Activated naive CD8-positive, alpha-beta T cell treated with anti-CD3 and anti-CD28 coated beads, Interleukin-2, amount 10 ng/mL, durations not matched to agents 7 days and 5 days (primary cell): ENCODE results near the gene TNF. TPM values are rescaled to one million over a fixed set of nuclear protein-coding genes. Genes with fewer than 3 reads are reported as not detected.
"Not testable (repeated sequence)": the region's sequence is repeated elsewhere in the genome, so short reads cannot be mapped to it uniquely, and the experiment has no call there.

Experiments
- ATAC-seq: fragments of 150-1000 bp; cut with Tn5 transposase; one replicate; pipeline ENCODE4 v1.10.0; 2021; ENCODE audit warnings: low read depth, moderate library complexity
- POLR2A ChIA-PET: fragments of 350-600 bp; sonication (Branson Sonifier 250); formaldehyde crosslinking; loops from one replicate; lab custom pipeline; 2021; ENCODE audit warnings: antibody characterized with exemption; lab: Charles Lee
- DNase-seq: peaks from one replicate; pipeline ENCODE4 v3.0.0; 2021
- H3K27ac Mint-ChIP-seq: one replicate; pipeline ENCODE4 v1.8.0; 2022; ENCODE audit warnings: mild to moderate bottlenecking, mixed read lengths
- H3K27me3 Mint-ChIP-seq: one replicate; pipeline ENCODE4 v1.8.0; 2022; ENCODE audit warnings: mild to moderate bottlenecking, moderate library complexity, mixed read lengths
- H3K36me3 Mint-ChIP-seq: one replicate; pipeline ENCODE4 v1.8.0; 2021; ENCODE audit warnings: mild to moderate bottlenecking, mixed read lengths
- H3K4me1 Mint-ChIP-seq: one replicate; pipeline ENCODE4 v1.8.0; 2021; ENCODE audit warnings: mixed read lengths
- H3K4me3 Mint-ChIP-seq: one replicate; pipeline ENCODE4 v1.8.0; 2022; ENCODE audit warnings: mild to moderate bottlenecking, moderate library complexity, mixed read lengths
- H3K9me3 Mint-ChIP-seq: one replicate; pipeline ENCODE4 v1.8.0; 2021; ENCODE audit warnings: mixed read lengths
- total RNA-seq, 2 experiments: library from RNA; stranded (reverse); gene quantifications; one replicate each; pipeline ENCODE4 v1.2.3, GENCODE V29; 2021

Gene TNF
- total RNA-seq, 2 experiments from 2014 or later, result 18.5 to 18.6 TPM

GRCh38 chr6:31588871-31589650 is 13.7 kb downstream of the TNF start:
- peaks cover 77% of the 10 kb centered on the region for H3K4me1 Mint-ChIP-seq
- POLR2A ChIA-PET, result interaction anchor here (1.1 to 14.1 kb wide), 3 partner anchors 9 to 38 kb away, joined by 4 to 481 read pairs (median 5); partner anchors contain the start of genes LST1, LTB and TNF
- H3K36me3 Mint-ChIP-seq, result peaks cover 26% of the 10 kb centered on the region
- ATAC-seq (no peak), DNase-seq (no peak)
- H3K4me3 Mint-ChIP-seq, result peak overlapping the region; percentile 50
- H3K27ac Mint-ChIP-seq, result peak overlapping the region; percentile 77
- H3K27me3 Mint-ChIP-seq, result no peaks in the 10 kb centered on the region
- H3K9me3 Mint-ChIP-seq, result no peaks in the 10 kb centered on the region

- not testable (repeated sequence) for DNase-seq, H3K9me3 Mint-ChIP-seq, ATAC-seq, H3K27me3 Mint-ChIP-seq
- peaks cover 69% of the 10 kb centered on the region for H3K4me1 Mint-ChIP-seq
- H3K27ac Mint-ChIP-seq, result peak overlapping the region; percentile 9
- peak overlapping the region; percentile 30 for H3K4me3 Mint-ChIP-seq
- POLR2A ChIA-PET, result interaction anchor here (14.1 kb wide), 1 partner anchor 10 kb away, joined by 481 read pairs; the partner anchor contains the start of genes LST1, LTB and TNF
- H3K36me3 Mint-ChIP-seq, result peaks cover 26% of the 10 kb centered on the region
Measured at GRCh38 chr6:31590691-31591090, 15.3 kb downstream of the TNF start.

GRCh38 chr6:31592396-31592771 is 17.0 kb downstream of the TNF start:
- DNase-seq, result no peak
- POLR2A ChIA-PET, result interaction anchor here (0.7 to 14.1 kb wide), 15 partner anchors 12 to 235 kb away, joined by 3 to 481 read pairs (median 5); partner anchors contain the start of genes ATP6V1G2, BAG6, DDX39B and HSPA1B
- ATAC-seq, result peak; percentile 27
- Mint-ChIP-seq H3K4me3 (peak overlapping the region; percentile 81), H3K9me3 (no peaks in the 10 kb centered on the region), H3K36me3 (peaks cover 23% of the 10 kb centered on the region), H3K4me1 (peaks cover 62% of the 10 kb centered on the region), H3K27me3 (no peaks in the 10 kb centered on the region), H3K27ac (peak overlapping the region; percentile 89)

- Mint-ChIP-seq H3K27ac (no peak overlapping the region), H3K36me3 (no peaks in the 10 kb centered on the region), H3K27me3 (no peaks in the 10 kb centered on the region), H3K4me3 (no peak overlapping the region), H3K4me1 (peaks cover 49% of the 10 kb centered on the region), H3K9me3 (no peaks in the 10 kb centered on the region)
- POLR2A ChIA-PET, result interaction anchor here (0.6 to 14.1 kb wide), 8 partner anchors 17 to 102 kb away, joined by 3 to 481 read pairs (median 5); partner anchors contain the start of genes ATP6V1G2, DDX39B, LST1 and LTB
- DNase-seq (no peak), ATAC-seq (peak; percentile 50)
Measured at GRCh38 chr6:31597006-31597405, 21.6 kb downstream of the TNF start.

- H3K9me3 Mint-ChIP-seq, result no peaks in the 10 kb centered on the region
- peaks cover 4% of the 10 kb centered on the region for H3K4me1 Mint-ChIP-seq
- DNase-seq (no peak), ATAC-seq (no peak)
- H3K27me3 Mint-ChIP-seq, result no peaks in the 10 kb centered on the region
- POLR2A ChIA-PET, result interaction anchor here (1.0 kb wide), 1 partner anchor 15 kb away, joined by 3 read pairs; the partner anchor contains the start of gene NCR3
- H3K4me3 Mint-ChIP-seq, result no peak overlapping the region
- no peak overlapping the region for H3K27ac Mint-ChIP-seq
- H3K36me3 Mint-ChIP-seq, result no peaks in the 10 kb centered on the region
Measured at GRCh38 chr6:31607317-31607716, 32.0 kb downstream of the TNF start.

GRCh38 chr6:31609519-31610406 is 34.4 kb downstream of the TNF start:
- peaks cover 10% of the 10 kb centered on the region for H3K4me1 Mint-ChIP-seq
- H3K9me3 Mint-ChIP-seq, result no peaks in the 10 kb centered on the region
- no peak overlapping the region for H3K27ac Mint-ChIP-seq
- no peak for ATAC-seq
- H3K36me3 Mint-ChIP-seq, result no peaks in the 10 kb centered on the region
- no peaks in the 10 kb centered on the region for H3K27me3 Mint-ChIP-seq
- POLR2A ChIA-PET, result interaction anchor here (1.0 kb wide), 1 partner anchor 17 kb away, joined by 3 read pairs; the partner anchor contains the start of gene NCR3
- no peak overlapping the region for H3K4me3 Mint-ChIP-seq
- no peak for DNase-seq

GRCh38 chr6:31610968-31611367 is 35.6 kb downstream of the TNF start:
- Mint-ChIP-seq H3K27me3 (no peaks in the 10 kb centered on the region), H3K4me1 (peaks cover 22% of the 10 kb centered on the region), H3K36me3 (no peaks in the 10 kb centered on the region), H3K27ac (no peak overlapping the region), H3K4me3 (no peak overlapping the region), H3K9me3 (no peaks in the 10 kb centered on the region)
- no peak for DNase-seq
- POLR2A ChIA-PET, result interaction anchor here (0.6 to 1.2 kb wide), 4 partner anchors 8 to 70 kb away, joined by 3 read pairs; partner anchors contain the start of gene NCR3
- no peak for ATAC-seq

GRCh38 chr6:31614075-31614619 is 38.8 kb downstream of the TNF start:
- DNase-seq (no peak), ATAC-seq (no peak)
- H3K27ac Mint-ChIP-seq, result no peak overlapping the region
- peaks cover 31% of the 10 kb centered on the region for H3K4me1 Mint-ChIP-seq
- POLR2A ChIA-PET, result interaction anchor here (2.6 kb wide), 1 partner anchor 16 kb away, joined by 12 read pairs; no protein-coding TSS in a partner anchor
- no peaks in the 10 kb centered on the region for H3K27me3 Mint-ChIP-seq
- H3K9me3 Mint-ChIP-seq, result no peaks in the 10 kb centered on the region
- H3K4me3 Mint-ChIP-seq, result no peak overlapping the region
- peaks cover 8% of the 10 kb centered on the region for H3K36me3 Mint-ChIP-seq

GRCh38 chr6:31614684-31615578 is 39.6 kb downstream of the TNF start, which contains the start of gene AIF1:
TSS of gene AIF1 (plus strand) at chr6:31615234. CDS start at chr6:31615330, 96 bp downstream.
- Mint-ChIP-seq H3K4me1 (peaks cover 33% of the 10 kb centered on the region), H3K4me3 (peak within 1 kb of the TSS; percentile 94), H3K36me3 (peaks cover 9% of the 10 kb centered on the region), H3K27ac (peak within 1 kb of the TSS; percentile 95), H3K9me3 (no peaks in the 10 kb centered on the region), H3K27me3 (no peaks in the 10 kb centered on the region)
- POLR2A ChIA-PET, result interaction anchor here (1.5 to 2.6 kb wide), 2 partner anchors 16 to 74 kb away, joined by 4 to 12 read pairs; no protein-coding TSS in a partner anchor
- ATAC-seq (no peak), DNase-seq (no peak)

GRCh38 chr6:31615748-31616147 is 40.4 kb downstream of the TNF start:
- peaks cover 33% of the 10 kb centered on the region for H3K4me1 Mint-ChIP-seq
- H3K27me3 Mint-ChIP-seq, result no peaks in the 10 kb centered on the region
- no peaks in the 10 kb centered on the region for H3K9me3 Mint-ChIP-seq
- peak overlapping the region; percentile 95 for H3K27ac Mint-ChIP-seq
- DNase-seq (peak; percentile 47), ATAC-seq (no peak)
- POLR2A ChIA-PET, result interaction anchor here (0.5 to 2.6 kb wide), 3 partner anchors 17 to 224 kb away, joined by 3 to 12 read pairs (median 4); no protein-coding TSS in a partner anchor
- H3K36me3 Mint-ChIP-seq, result peaks cover 9% of the 10 kb centered on the region
- peak overlapping the region; percentile 94 for H3K4me3 Mint-ChIP-seq

- Mint-ChIP-seq H3K27me3 (no peaks in the 10 kb centered on the region), H3K36me3 (peaks cover 16% of the 10 kb centered on the region), H3K4me3 (peak overlapping the region; percentile 94), H3K27ac (peak overlapping the region; percentile 95), H3K4me1 (peaks cover 38% of the 10 kb centered on the region), H3K9me3 (no peaks in the 10 kb centered on the region)
- POLR2A ChIA-PET, result interaction anchor here (0.9 kb wide), 1 partner anchor 35 kb away, joined by 3 read pairs; the partner anchor contains the start of gene BAG6
- no peak for DNase-seq
- ATAC-seq, result no peak
Measured at GRCh38 chr6:31617010-31617409, 41.6 kb downstream of the TNF start.
